Measurements from ENCODE around the gene PLA2G1B. TPM values are rescaled to one million over a fixed set of nuclear protein-coding genes. Genes with fewer than 3 reads are reported as not detected.

Gene PLA2G1B
- total RNA-seq, 4 donors from 2014 or later: not detected

DNA sequence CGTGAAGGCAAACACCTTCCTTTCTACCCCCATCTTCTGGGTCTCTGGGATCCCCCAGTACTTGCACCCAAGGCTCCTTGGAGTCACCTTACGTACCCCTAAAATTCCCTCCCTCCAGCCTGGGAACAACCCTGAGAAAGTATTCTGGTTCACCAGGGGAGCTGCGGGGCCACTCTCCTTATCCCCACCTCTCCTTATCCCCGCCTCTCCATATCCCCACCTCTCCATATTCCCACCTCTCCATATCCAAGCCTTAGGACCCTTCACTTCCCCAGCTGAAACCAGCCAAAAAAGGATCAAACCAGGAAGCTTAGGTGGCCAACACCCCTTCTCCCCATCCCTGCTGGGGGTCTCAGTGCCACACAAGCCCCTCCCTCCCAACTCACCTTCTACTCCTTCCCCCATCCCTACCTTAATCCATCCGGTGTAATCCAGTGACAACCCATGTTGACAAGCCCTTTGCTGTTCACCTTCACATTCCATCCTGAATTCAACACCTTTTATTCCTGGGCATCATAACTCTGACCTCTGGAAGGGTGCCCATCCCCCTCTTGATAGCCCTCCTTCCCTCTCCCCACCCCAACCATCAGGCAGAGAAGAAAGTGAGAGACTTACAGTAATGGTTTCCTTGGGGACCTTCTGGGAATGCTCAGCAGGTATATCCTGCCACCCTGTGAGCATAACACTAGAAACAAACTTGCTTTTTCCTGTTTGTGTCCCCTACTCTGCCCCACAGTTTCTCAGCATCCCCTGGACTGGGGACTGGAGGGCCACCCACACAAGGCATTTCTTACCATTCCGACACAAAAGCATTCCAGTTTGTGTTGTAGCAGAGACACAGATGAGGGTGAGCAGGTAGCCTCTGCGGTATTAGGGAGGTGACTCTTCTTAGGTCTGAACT, 43.0 kb upstream of the PLA2G1B start:
- H3K4me1 ChIP-seq: peaks cover 0 to 28% (median 9%) of the 10 kb centered on the region in 4 donors
- H3K36me3 ChIP-seq: no peaks in the 10 kb centered on the region
- TF ChIP-seq CTCF (IDR thresholded peaks at IDR 0.05): no peak
- no peak for TF ChIP-seq POLR2A (IDR thresholded peaks at IDR 0.05)
- no peak overlapping the region for H3K27ac ChIP-seq
- no peak for DNase-seq
- H3K9me3 ChIP-seq: no peaks in the 10 kb centered on the region
- H3K4me3 ChIP-seq: no peak overlapping the region
- peaks cover 0 to 20% of the 10 kb centered on the region in 2 donors for H3K27me3 ChIP-seq

- no peak overlapping the region for H3K27ac ChIP-seq
- H3K4me1 ChIP-seq: peaks cover 0 to 36% (median 9%) of the 10 kb centered on the region in 4 donors
- TF ChIP-seq POLR2A (IDR thresholded peaks at IDR 0.05): no peak
- TF ChIP-seq CTCF (IDR thresholded peaks at IDR 0.05): no peak
- H3K27me3 ChIP-seq: peaks cover 0 to 20% of the 10 kb centered on the region in 2 donors
- peak overlapping the region; percentile 21 to 68 (median 52) for H3K4me3 ChIP-seq
- no peaks in the 10 kb centered on the region for H3K36me3 ChIP-seq
- DNase-seq: no peak
- H3K9me3 ChIP-seq: no peaks in the 10 kb centered on the region
Observed at GRCh38 chr12:120369603-120370342, 42.2 kb upstream of the PLA2G1B start.

GRCh38 chr12:120368789-120369602, 41.4 kb upstream of the PLA2G1B start, which contains the start of gene MSI1:
Gene MSI1, minus strand, starts transcription at chr12:120369164. Its CDS starts 73 bp downstream, at chr12:120369091.
- peak within 1 kb of the TSS in 3 of 4 donors; percentile 22 to 61 (median 48) for H3K27ac ChIP-seq
- H3K27me3 ChIP-seq: peaks cover 0 to 20% of the 10 kb centered on the region in 2 donors
- no peak for TF ChIP-seq CTCF (IDR thresholded peaks at IDR 0.05)
- no peak for TF ChIP-seq POLR2A (IDR thresholded peaks at IDR 0.05)

DNA sequence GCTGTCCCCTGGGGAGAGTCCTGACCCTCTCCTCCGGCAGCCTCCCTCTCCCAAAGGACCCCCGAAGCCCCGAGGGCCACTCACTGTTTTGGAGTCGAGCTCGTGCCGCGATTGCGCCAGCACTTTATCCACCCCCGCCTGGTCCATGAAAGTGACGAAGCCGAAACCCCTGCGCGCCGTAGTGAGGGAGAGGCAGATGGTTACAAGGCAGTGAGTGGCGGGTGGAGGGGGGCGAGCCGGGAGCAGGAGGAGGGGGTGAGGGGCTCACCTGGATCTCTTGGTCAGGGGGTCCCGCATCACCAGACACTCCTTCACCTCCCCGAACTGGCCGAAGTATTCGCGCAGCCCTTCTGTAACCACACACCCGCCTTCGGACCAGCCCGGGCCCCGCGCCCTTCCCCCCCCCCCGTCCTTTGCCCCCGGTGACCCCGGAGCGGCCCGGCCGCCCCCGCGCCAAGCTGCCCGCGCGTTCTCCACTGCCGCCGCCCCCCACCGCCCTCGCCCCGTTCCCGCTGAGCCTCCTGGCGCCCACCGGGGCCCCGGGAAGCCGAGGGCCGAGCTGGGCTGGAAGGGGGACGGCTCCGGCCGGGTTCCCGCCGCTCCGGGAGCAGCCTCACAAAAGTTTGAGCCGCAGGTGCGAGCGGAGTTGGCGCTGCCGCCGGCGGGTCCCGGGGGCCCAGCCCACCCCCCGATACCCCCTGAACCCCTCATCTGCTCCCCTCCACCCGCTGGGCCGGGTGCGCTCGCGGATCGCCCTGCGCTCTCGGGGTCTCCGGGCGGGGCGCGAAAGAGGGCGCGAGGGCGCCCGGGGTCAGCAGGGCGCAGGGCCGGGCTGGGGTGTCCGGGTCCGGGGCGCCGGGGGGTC, 40.6 kb upstream of the PLA2G1B start:
- H3K27me3 ChIP-seq: peaks cover 0 to 20% of the 10 kb centered on the region in 2 donors
- H3K4me1 ChIP-seq: peaks cover 0 to 44% (median 9%) of the 10 kb centered on the region in 4 donors
- H3K27ac ChIP-seq: peak overlapping the region in 3 of 4 donors; percentile 22 to 61 (median 48)
- DNase-seq: no peak
- TF ChIP-seq CTCF (IDR thresholded peaks at IDR 0.05): no peak
- no peak for TF ChIP-seq POLR2A (IDR thresholded peaks at IDR 0.05)
- peak overlapping the region; percentile 31 to 68 (median 52) for H3K4me3 ChIP-seq
- H3K36me3 ChIP-seq: no peaks in the 10 kb centered on the region
- H3K9me3 ChIP-seq: no peaks in the 10 kb centered on the region

More at GRCh38 chr12:120368789-120369602, 41.4 kb upstream of the PLA2G1B start, which contains the start of gene MSI1:
- H3K36me3 ChIP-seq: no peaks in the 10 kb centered on the region
- H3K4me3 ChIP-seq: peak within 1 kb of the TSS; percentile 31 to 68 (median 52)
- no peaks in the 10 kb centered on the region for H3K9me3 ChIP-seq
- H3K4me1 ChIP-seq: peaks cover 0 to 43% (median 9%) of the 10 kb centered on the region in 4 donors
- DNase-seq: no peak

Measured in Peyer's patch (tissue), 4 donors.